ENCODE results near the gene ZBTB21.

The ZBTB21 gene

GRCh38 chr21:42039470-42039901 is 29.3 kb upstream of the ZBTB21 start:
- DNase-seq, result no peak

GRCh38 chr21:42038826-42039425 is 28.8 kb upstream of the ZBTB21 start:
- no peak for DNase-seq

DNA sequence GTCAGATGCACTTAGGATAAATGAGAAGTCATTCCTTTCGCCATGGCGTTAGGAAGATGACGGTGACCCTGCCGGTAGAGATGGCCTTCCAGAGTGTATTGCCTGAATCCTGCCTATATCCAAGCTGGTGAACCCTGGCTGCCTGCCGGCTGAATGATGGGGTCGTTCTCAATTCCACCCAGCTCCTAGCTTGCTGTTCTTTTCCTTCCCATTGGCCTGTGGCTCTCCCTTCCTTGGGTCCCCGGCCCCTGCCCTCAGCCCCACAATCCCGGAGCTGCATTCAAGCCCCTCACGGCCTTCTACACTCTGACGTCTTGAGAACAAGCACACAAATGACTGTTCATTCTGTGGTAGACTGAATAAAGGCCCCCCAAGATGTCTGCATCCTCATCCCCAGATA is 28.2 kb upstream of the ZBTB21 start:
- DNase-seq, result no peak

GRCh38 chr21:42037943-42038342 is 27.8 kb upstream of the ZBTB21 start:
- DNase-seq, result no peak

DNA sequence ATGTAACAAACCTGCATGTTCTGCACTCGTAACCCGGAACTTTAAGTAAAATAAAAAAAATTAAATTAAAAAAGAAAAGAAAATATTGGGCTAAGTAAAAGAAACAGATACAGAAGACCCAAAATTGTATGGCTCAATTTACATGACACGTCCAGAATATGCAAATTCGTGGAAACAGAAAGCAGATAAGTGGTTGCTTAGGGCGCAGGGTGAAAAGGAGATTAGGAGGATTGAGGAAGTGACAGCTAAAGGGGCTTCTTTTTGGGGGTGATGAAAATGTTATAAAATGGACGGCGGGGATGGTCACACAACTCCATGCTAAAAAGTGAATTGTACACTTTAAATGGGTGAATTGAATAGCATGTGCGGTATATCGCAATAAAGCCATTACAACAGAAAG is 27.4 kb upstream of the ZBTB21 start:
- no peak for DNase-seq

DNA sequence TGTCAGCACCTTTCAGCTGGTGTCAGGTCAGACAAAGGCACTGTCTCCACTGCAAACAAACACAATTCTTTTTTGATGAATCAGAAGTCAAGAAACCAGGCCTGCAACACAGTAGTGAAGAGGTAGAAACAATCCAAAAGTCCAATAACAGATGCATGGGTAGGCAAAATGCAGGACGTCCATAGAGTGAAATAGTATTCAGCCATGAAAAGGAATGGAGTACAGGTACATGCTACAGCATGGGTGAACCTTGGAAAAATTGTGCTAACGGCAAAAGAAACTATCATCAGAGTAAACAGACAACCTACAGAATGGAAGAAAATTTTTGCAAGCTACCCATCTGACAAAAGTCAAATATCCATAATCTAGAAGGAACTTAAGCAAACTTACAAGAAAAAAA is 26.2 kb upstream of the ZBTB21 start:
- no peak for DNase-seq

DNA sequence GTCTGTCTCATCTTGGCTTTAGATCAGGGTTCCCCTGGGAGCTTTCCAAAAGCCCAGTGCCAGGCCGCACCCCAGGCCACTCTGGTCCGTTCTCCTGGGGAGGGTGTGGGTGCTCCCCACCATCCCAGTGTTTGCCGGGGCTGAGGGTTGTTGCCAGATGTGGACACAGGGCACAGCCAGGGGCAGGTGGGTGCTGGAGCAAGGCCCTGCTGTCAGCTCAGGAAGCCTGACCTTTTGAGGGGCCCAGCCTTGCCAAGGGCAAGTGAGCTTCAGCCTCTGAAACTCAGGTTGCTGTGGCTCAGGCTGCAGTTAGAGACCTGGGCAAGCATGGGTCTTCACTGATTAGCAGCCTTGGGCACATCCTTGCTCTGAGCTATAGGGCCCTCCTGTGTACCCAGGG is 22.8 kb upstream of the ZBTB21 start:
- DNase-seq, result no peak

DNA sequence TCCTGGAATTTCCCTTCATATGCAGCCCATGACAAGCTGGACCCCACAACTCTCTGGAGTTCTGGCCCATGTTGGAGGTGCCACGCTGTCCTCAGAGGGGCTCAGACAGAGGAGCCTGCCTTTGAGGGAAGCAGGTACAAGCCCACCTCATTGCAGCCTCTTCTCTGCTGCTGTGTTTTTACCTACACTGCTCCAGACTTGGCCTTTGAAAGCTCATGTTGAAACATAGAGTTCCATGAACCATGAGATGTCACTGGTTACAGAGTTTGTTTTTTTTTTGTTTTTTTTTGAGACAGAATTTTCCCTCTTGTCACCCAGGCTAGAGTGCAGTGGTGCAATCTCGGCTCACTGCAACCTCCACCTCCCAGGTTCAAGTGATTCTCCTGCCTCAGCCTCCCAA is 22.1 kb upstream of the ZBTB21 start:
- DNase-seq, result no peak

GRCh38 chr21:42031816-42032215 is 21.7 kb upstream of the ZBTB21 start:
- DNase-seq, result no peak

- no peak for DNase-seq
Measured at GRCh38 chr21:42031241-42031640, 21.1 kb upstream of the ZBTB21 start.

DNA sequence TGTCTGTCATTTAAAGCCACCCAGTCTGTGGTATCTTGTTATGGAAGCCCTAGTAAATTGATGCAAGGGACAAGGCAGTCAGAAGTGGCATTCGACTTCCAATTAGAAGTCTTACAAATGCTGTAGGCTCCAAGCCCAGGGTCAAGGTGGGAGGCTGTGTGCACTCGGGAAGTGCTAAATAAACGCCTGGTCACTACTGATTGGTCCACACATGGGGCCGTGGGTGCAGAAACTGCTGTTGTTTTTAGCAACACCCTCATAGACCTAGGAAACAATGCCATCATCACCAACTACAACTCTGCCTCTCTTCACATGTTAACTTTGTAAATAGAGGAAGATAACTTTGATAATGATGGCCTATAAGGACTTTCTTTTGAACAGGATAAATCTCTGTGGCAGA is 20.2 kb upstream of the ZBTB21 start:
- DNase-seq, result no peak

DNA sequence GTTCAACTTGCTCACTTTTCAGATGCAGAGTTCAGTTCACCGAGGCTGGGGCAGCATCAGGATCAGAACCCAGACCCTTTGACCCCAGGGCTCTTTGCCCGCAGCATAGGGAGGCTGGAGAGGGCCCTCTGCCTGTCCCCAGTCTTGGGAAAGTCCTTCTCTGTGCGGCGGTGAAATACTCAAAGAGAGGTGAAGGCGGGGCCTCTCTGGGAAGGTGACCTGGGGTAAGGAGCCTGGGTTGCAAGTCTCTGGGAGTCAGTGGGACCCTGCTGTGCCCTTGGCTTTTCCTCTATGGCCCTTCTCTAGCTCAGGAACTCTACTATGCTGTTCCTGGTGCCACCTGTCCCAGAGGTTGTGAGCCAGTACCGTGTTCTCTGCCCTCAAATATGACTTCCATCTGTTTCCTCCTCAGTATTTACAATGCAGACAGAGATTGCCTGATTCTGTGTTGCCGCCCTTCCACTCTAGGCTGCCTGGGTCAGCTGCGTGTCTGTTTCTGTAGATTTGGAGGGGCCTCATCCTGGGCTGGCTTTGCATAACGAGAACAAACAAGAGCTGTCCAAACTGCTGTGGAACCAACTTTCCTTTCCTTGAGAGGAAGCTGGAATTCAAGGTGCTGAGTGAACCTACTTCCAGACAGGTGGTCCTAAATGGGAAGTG is 18.7 kb upstream of the ZBTB21 start:
- DNase-seq, result no peak

- no peak for DNase-seq
Measured at GRCh38 chr21:42027822-42028765, 17.9 kb upstream of the ZBTB21 start.

DNA sequence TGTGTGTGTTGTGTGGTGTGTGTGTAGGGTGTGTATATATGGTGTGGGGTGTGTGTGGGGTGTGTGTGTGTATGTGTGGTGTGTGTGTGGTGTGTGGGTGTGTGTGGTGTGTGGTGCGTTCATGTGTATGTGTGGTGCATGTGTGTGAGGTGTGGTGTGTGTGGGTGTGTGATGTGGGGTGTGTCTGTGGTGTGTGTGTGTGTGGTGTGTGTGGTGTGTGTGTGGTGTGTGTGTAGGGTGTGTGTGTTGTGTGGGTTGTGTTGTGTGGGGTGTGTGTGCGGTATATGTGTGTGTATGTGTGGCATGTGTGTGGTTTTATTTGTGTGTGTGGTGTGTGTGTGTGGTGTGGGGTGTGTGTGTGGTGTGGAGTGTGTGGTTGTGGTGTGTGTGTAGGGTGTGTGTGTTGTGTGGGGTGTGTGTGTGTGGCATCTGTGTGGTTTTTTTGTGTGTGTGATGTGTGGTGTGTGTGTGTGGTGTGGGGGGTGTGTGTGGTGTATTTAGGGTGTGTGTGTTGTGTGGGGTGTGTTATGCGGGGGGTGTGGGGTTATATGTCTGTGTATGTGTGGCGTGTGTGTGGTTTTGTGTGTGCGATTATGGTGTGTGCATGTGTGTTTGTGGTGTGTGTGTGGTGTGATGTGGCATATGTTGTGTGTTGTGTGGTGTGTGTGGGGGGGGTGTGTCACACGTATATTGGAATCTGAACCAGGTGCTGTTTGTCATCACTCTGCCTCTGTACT is 17.1 kb upstream of the ZBTB21 start:
- no peak for DNase-seq

DNA sequence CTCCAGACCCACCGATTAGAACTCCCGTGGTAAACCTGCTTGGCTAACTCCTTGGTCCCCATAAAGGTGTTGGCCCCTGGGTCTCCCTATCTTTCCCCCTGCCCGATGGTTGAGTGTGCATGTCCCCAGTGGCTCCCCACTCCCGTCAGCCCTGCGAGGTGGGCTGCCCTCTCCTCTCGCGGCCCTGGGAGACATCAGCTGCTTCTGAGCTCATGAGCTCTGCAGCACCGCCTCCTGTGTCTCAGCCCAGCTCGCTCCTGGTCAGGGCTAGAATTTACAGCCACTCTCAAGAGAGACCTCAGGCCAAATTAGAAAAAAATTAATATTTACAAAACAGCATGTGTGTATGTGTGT is 15.9 kb upstream of the ZBTB21 start:
- no peak for DNase-seq

GRCh38 chr21:42025376-42026081 is 15.4 kb upstream of the ZBTB21 start:
- no peak for DNase-seq

DNA sequence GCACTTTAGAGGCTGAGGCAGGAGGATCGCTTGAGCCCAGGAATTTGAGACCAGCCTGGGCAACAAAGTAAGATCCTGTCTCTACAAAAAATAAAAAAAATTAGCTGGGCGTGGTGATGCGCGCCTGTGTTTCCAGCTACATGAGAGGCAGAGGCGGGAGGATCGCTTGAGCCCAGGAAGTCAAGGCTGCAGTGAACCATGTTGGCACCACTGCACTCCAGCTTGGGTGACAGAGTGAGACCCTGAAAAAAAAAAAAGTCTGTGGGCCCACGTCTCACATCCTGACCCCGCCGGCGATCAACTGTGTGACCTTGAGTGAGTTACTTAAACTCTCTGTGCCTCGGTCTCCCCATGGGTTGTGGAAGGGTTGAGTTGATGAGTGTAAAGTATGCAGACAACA is 12.7 kb upstream of the ZBTB21 start:
- DNase-seq, result no peak

GRCh38 chr21:42022091-42022430 is 11.9 kb upstream of the ZBTB21 start:
- DNase-seq, result no peak

DNA sequence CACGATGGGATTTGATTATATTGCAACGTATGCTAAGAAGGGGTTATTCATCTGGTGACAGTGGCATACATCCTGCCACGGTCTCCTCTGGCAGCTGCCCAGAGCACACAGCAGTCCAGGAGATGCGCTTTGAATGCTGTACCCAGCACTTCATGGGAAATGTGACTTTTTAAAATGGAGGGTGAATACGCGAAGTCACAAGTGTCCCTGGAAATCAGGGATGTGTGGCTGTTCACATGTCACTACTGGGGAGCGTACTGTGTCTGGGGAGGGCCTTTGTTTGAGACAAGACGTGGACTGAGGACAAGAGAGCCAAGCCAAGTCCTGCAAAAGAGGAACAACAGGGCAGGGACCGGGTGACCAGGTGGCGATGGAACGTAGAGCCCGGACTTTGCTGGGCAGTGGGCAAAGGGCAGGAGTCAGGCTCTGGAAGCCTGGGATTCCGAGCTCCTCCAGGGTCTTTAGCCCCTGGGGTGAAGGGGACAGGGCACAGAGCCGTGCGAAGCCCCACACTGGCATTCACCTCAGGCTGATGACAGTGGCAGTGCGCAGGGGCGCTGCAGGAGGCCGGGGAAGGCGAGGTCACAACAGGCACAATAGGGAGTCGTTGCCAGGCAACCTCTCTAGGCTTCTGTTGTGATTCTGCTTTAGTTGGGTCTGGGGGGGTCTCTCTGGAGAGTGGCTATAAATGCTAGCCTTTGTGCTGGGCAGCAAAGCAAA is 11.4 kb upstream of the ZBTB21 start:
- no peak for DNase-seq

- DNase-seq, result no peak
Measured at GRCh38 chr21:42019706-42020105, 9.5 kb upstream of the ZBTB21 start.

DNA sequence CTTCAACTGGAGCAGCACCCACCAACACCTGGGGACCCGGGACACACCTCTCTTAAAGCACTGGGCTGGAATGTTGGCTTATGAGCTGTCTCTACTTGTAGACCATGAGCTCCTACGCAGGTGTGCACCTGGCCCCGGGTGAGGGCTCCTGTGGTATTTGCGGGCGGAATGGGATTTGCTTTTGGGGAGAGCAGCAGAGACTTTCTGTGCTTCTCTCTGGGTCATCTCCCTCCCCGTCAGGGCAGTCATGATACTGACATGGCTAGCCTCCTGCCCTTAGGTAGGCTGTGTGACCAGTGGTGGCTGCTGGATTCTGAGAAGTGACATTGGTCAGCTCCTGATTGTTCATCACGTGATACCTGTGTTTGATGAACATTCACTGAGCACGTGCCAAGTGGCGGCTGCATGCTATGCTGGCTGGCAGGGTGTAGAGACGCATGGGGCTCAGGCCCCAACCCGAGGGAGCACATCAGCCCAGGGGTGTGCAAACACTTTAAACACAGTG is 9.0 kb upstream of the ZBTB21 start:
- DNase-seq, result no peak

GRCh38 chr21:42017022-42017421 is 6.9 kb upstream of the ZBTB21 start:
- DNase-seq, result no peak
